CD4-positive, CD25-positive, alpha-beta regulatory T cell (primary cell): ENCODE results near the gene GNPAT. TPM values are rescaled to one million over a fixed set of nuclear protein-coding genes. Genes with fewer than 3 reads are reported as not detected.
A peak's percentile ranks its signal among the peaks of the same experiment; 100 is the strongest.

Experiments
- ATAC-seq, 2 donors: fragments of 150-1000 bp; cut with Tn5 transposase; one replicate each; pipeline ENCODE4 v1.10.0; 2021; ENCODE audit warnings: low read depth in 2 of 2, moderate number of reproducible peaks in 2 of 2, moderate library complexity in 1 of 2
- DNase-seq, 3 donors: peaks; one replicate each; pipeline versions ENCODE4 v3.0.0 to v3.0.0-alpha.2; 2012 to 2022; ENCODE audit warnings: mixed read lengths in 1 of 3
- H3K27ac ChIP-seq: one replicate; pipeline ENCODE4 v1.7.0; 2013; ENCODE audit warnings: mild to moderate bottlenecking, low read length; ENCODE audit not compliant: insufficient read depth, poor library complexity, severe bottlenecking
- H3K27me3 ChIP-seq: one replicate; pipeline ENCODE4 v1.7.0; 2013; ENCODE audit warnings: low read length; ENCODE audit not compliant: control insufficient read depth, insufficient read depth
- H3K36me3 ChIP-seq: one replicate; pipeline ENCODE4 v1.7.0; 2013; ENCODE audit warnings: mild to moderate bottlenecking, low read length, moderate library complexity; ENCODE audit not compliant: control insufficient read depth, insufficient read depth
- H3K4me1 ChIP-seq: 2 replicates; pipeline ENCODE4 v1.7.0; 2013; ENCODE audit warnings: mild to moderate bottlenecking, low read length; ENCODE audit not compliant: insufficient read depth, control insufficient read depth, poor library complexity, severe bottlenecking
- H3K4me3 ChIP-seq: one replicate; pipeline ENCODE4 v1.7.0; 2013; ENCODE audit warnings: low read depth, mild to moderate bottlenecking, low read length, moderate library complexity
- H3K9me3 ChIP-seq, 2 experiments: 1 replicate in 1 of 2; 2 replicates in 1 of 2; pipeline ENCODE4 v1.7.0; 2013; ENCODE audit warnings: low read length in 2 of 2, mild to moderate bottlenecking in 1 of 2, moderate library complexity in 1 of 2; ENCODE audit not compliant: control insufficient read depth in 2 of 2
- H3K27ac Mint-ChIP-seq, 3 donors: one replicate each; pipeline ENCODE4 v1.8.0; 2020 to 2022; ENCODE audit warnings: mild to moderate bottlenecking in 3 of 3, mixed read lengths in 3 of 3, moderate library complexity in 2 of 3
- H3K27me3 Mint-ChIP-seq: one replicate; pipeline ENCODE4 v1.8.0; 2022; ENCODE audit warnings: mild to moderate bottlenecking, mixed read lengths
- H3K36me3 Mint-ChIP-seq: one replicate; pipeline ENCODE4 v1.8.0; 2020; ENCODE audit warnings: mixed read lengths
- H3K4me1 Mint-ChIP-seq, 4 donors: one replicate each; pipeline ENCODE4 v1.8.0; 2020 to 2022; ENCODE audit warnings: mixed read lengths in 4 of 4, mild to moderate bottlenecking in 1 of 4
- H3K4me3 Mint-ChIP-seq, 4 donors: one replicate each; pipeline ENCODE4 v1.8.0; 2020 to 2022; ENCODE audit warnings: mild to moderate bottlenecking in 4 of 4, mixed read lengths in 4 of 4, moderate library complexity in 3 of 4
- H3K9me3 Mint-ChIP-seq, 7 donors: one replicate each; pipeline ENCODE4 v1.8.0; 2020 to 2022; ENCODE audit warnings: mixed read lengths in 7 of 7, mild to moderate bottlenecking in 3 of 7, moderate library complexity in 2 of 7
- polyA plus RNA-seq, 4 donors: library from polyadenylated mRNA; unstranded; fragments of 300-500 nt; fragmentation: Illumina TruSeq; gene quantifications; one replicate each; pipeline ENCODE4 v1.2.3, GENCODE V29; 2021
- total RNA-seq: library from RNA; stranded (reverse); gene quantifications from one replicate; pipeline ENCODE4 v1.2.3, GENCODE V29; 2022

GNPAT gene
- total and polyA plus RNA-seq, 5 donors from 2014 or later, result 23.1 to 46.8 (median 41.0) TPM

DNA sequence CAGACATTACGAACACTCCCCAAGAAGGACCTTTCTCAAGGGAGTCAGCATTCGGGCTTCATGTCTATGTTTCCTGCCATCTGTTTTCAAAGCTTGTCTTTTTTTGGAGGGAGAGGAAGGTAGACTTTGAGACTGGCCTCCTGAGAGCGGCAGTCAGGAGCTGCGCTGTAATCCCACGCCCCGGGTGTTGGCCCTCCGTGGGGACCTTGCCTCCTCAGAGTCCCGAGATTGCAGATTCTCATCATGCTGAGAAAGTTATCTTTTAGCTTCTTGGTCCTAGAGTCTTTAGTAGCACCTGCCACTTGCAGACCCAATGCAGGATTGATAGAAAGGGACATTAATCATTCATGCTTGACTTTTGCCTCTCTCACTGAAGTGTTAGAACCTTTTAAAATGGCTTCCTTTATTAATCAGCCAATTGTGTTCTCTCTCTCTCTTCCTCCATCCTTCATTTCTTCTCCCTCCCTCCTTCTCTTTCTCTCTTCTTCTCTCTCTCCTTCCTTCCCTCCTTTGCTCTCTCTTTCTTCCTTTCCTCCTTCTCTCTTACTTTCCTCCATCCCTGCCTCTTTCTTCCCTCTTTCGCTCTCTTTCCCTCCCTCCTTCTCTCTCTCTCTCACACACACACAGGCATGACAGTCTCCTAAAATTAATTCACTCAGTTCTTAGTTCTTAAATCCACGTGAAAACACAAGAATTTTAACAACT is 25.2 kb upstream of the GNPAT start:
- H3K9me3 Mint-ChIP-seq, result peaks cover 0 to under 1% (median 0%) of the 10 kb centered on the region in 7 donors
- H3K9me3 ChIP-seq, result no peaks in the 10 kb centered on the region
- no peak overlapping the region for H3K27ac ChIP-seq
- DNase-seq, result no peak
- no peaks in the 10 kb centered on the region for H3K36me3 Mint-ChIP-seq
- peak overlapping the region in 2 of 3 donors; percentile 8 to 20 for H3K27ac Mint-ChIP-seq
- H3K36me3 ChIP-seq, result no peaks in the 10 kb centered on the region
- H3K27me3 ChIP-seq, result no peaks in the 10 kb centered on the region
- peak overlapping the region in 1 of 4 donors; percentile 76 for H3K4me3 Mint-ChIP-seq
- no peak for ATAC-seq
- no peak overlapping the region for H3K4me3 ChIP-seq
- peaks cover 12% of the 10 kb centered on the region for H3K27me3 Mint-ChIP-seq
- peaks cover 10% of the 10 kb centered on the region for H3K4me1 ChIP-seq
- peaks cover 5 to 32% (median 18%) of the 10 kb centered on the region in 4 donors for H3K4me1 Mint-ChIP-seq

DNA sequence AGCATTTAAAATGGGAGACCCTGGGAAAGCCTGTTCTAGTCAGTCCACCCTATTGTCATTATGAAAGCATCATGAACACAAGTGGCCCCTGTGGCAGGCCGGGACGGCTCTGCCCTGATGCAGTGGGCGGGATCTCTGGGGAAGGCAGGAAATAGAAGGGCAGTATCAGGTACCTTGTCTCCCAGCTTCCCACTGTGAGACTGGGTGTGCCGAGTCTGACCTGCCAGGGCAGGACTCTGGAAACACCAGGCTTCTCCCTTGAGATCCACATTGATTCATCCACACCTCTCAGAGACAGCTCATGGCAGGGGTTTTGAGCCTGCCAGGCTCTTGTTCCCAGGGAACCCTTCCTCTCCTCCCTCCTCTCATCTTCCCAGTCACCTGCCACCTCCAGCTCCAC is 24.5 kb upstream of the GNPAT start:
- peaks cover 2 to 26% (median 14%) of the 10 kb centered on the region in 4 donors for H3K4me1 Mint-ChIP-seq
- no peak overlapping the region for H3K4me3 Mint-ChIP-seq
- peaks cover 0 to 2% (median 0%) of the 10 kb centered on the region in 7 donors for H3K9me3 Mint-ChIP-seq
- ATAC-seq (no peak), DNase-seq (no peak)
- Histone ChIP-seq H3K4me1 (peaks cover 3% of the 10 kb centered on the region), H3K36me3 (no peaks in the 10 kb centered on the region), H3K4me3 (no peak overlapping the region), H3K9me3 (no peaks in the 10 kb centered on the region), H3K27ac (no peak overlapping the region), H3K27me3 (no peaks in the 10 kb centered on the region)
- H3K27ac Mint-ChIP-seq, result peak overlapping the region in 2 of 3 donors; percentile 8 to 16
- peaks cover 9% of the 10 kb centered on the region for H3K27me3 Mint-ChIP-seq
- H3K36me3 Mint-ChIP-seq, result no peaks in the 10 kb centered on the region

DNA sequence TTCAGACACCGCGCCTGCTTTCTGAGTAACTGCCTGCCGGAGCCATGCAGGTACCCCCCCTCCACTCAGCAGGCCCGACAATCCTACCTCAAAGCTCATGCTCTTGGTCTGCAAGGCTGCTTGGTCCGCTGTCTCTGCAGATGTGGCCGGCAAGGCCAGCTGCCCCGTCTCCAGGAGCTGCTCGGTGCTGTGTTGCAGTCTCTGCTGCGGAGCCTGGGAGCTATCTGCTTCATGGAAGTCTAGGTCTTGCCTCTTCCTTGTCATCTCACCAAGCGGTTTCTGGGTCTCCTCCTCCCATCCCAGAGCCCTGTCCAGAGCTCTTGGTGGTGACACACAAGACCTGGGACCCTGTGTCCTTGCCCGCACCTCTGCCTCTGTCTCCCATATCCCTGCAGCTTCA is 24.0 kb upstream of the GNPAT start:
- H3K27me3 ChIP-seq, result no peaks in the 10 kb centered on the region
- H3K4me3 Mint-ChIP-seq, result no peak overlapping the region
- H3K27ac Mint-ChIP-seq, result peak overlapping the region in 1 of 3 donors; percentile 77
- H3K4me1 ChIP-seq, result no peaks in the 10 kb centered on the region
- no peaks in the 10 kb centered on the region for H3K9me3 ChIP-seq
- H3K9me3 Mint-ChIP-seq, result peaks cover 0 to 2% (median 0%) of the 10 kb centered on the region in 7 donors
- H3K27ac ChIP-seq, result no peak overlapping the region
- DNase-seq (no peak), ATAC-seq (no peak)
- H3K4me3 ChIP-seq, result no peak overlapping the region
- no peaks in the 10 kb centered on the region for H3K36me3 ChIP-seq
- H3K36me3 Mint-ChIP-seq, result no peaks in the 10 kb centered on the region
- H3K4me1 Mint-ChIP-seq, result peaks cover 0 to 20% (median 10%) of the 10 kb centered on the region in 4 donors
- H3K27me3 Mint-ChIP-seq, result peaks cover 6% of the 10 kb centered on the region

DNA sequence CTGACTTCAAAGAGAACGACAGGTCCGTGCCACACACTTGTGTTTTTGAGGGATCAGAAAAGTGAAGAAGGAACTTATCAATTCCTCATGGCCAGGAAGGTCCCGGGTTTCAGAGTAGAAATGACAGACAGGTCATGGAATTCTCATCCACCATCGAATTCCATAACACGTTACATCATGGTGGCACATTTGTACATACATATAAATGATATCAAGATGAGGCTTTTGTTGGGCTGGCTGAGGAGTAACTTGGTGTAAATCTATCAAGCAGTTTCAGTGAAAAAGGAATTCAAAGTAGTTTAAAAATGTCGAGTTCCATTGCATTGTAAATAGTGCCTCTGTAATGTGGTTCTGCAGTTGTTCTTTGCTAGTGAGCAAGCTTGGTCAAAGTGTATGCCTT is 22.9 kb upstream of the GNPAT start:
- no peaks in the 10 kb centered on the region for H3K9me3 ChIP-seq
- ATAC-seq (no peak), DNase-seq (no peak)
- H3K27ac ChIP-seq, result no peak overlapping the region
- Mint-ChIP-seq H3K27me3 (peaks cover 6% of the 10 kb centered on the region), H3K4me3 (no peak overlapping the region), H3K9me3 (peaks cover 0 to 2% (median 0%) of the 10 kb centered on the region in 7 donors), H3K27ac (peak overlapping the region in 1 of 3 donors; percentile 51), H3K36me3 (peaks cover 4% of the 10 kb centered on the region), H3K4me1 (peaks cover 0 to 17% (median 10%) of the 10 kb centered on the region in 4 donors)
- H3K4me3 ChIP-seq, result no peak overlapping the region
- H3K4me1 ChIP-seq, result no peaks in the 10 kb centered on the region
- no peaks in the 10 kb centered on the region for H3K36me3 ChIP-seq
- no peaks in the 10 kb centered on the region for H3K27me3 ChIP-seq

DNA sequence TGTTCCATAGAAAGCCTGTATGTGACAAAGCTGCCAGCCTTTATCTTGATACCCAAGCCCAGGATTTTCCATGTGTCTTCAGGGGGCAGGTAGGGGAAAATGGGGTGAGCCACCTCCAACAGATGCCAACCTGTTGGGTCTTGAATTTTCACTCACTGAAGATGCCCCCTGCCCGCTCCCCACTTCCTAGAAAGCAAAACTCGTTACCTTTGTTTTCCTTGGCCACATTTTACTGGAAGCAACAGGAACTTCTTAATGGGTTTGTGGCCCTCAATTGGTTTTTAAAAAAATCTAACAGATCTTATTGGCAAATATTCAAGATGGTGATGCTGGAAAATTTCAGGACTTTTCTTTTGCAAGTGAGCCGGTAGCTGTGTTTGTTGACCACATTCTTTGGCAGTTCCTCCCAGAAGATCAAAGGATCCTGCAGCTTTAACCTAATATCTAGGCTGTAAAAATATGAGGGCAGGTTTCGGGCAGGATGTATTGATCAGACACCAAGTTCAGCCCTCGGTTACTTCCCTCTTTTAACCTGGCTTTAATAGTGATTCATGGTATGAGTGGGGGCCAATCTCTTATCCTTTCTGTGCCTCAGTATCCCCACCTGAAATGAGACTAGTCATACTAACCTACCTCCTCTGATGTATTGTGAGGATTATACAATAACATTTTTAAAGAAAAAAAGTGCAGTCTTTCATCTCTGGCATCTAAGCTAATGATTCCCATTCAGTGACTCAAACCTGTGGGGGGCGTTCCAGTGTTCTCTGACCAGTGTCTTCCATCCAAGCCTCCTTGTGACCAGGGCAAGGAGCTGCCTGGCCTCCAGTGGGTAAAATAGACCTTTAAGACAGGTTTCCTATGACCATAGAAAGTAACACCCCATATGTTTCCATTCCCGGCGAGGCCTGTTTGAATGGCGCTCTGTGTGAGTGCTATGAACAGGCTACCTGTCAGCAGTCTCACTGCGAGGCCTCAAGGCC is 21.3 kb upstream of the GNPAT start:
- ATAC-seq (no peak), DNase-seq (no peak)
- Histone ChIP-seq H3K27ac (no peak overlapping the region), H3K27me3 (no peaks in the 10 kb centered on the region), H3K36me3 (peaks cover 13% of the 10 kb centered on the region), H3K4me1 (no peaks in the 10 kb centered on the region), H3K9me3 (no peaks in the 10 kb centered on the region), H3K4me3 (no peak overlapping the region)
- peaks cover 10% of the 10 kb centered on the region for H3K36me3 Mint-ChIP-seq
- peaks cover 0 to 2% (median 0%) of the 10 kb centered on the region in 7 donors for H3K9me3 Mint-ChIP-seq
- no peak overlapping the region for H3K4me3 Mint-ChIP-seq
- peaks cover 0 to 17% (median 11%) of the 10 kb centered on the region in 4 donors for H3K4me1 Mint-ChIP-seq
- H3K27ac Mint-ChIP-seq, result peak overlapping the region in 1 of 3 donors; percentile 26
- peaks cover 6% of the 10 kb centered on the region for H3K27me3 Mint-ChIP-seq

DNA sequence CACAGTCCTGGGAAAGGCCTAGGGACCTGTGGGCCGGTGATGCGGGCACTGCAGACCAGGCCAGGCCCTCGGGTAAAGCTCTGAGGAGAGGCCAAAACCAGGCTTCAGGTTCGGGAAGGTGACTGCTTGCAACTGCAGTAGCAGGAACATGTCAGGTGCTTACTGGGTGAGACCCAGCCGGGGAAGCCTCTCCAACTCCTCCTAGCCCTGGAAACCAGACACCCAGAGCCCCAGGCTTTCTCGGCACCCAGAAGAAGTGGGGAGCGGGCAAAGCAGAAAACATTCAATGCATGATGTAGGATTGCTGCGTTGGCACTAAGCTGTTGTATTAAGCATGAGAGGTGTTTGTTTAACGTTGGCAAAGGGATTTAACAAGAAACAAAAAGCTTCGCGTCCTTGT is 20.2 kb upstream of the GNPAT start:
- Histone ChIP-seq H3K27ac (no peak overlapping the region), H3K4me3 (no peak overlapping the region), H3K4me1 (no peaks in the 10 kb centered on the region), H3K9me3 (no peaks in the 10 kb centered on the region), H3K36me3 (peaks cover 24% of the 10 kb centered on the region), H3K27me3 (no peaks in the 10 kb centered on the region)
- H3K4me1 Mint-ChIP-seq, result peaks cover 0 to 6% (median 5%) of the 10 kb centered on the region in 4 donors
- DNase-seq (no peak), ATAC-seq (no peak)
- H3K27me3 Mint-ChIP-seq, result peaks cover 6% of the 10 kb centered on the region
- no peak overlapping the region for H3K4me3 Mint-ChIP-seq
- H3K36me3 Mint-ChIP-seq, result peaks cover 20% of the 10 kb centered on the region
- peaks cover 0 to 2% (median 0%) of the 10 kb centered on the region in 7 donors for H3K9me3 Mint-ChIP-seq
- H3K27ac Mint-ChIP-seq, result peak overlapping the region in 1 of 3 donors; percentile 11

DNA sequence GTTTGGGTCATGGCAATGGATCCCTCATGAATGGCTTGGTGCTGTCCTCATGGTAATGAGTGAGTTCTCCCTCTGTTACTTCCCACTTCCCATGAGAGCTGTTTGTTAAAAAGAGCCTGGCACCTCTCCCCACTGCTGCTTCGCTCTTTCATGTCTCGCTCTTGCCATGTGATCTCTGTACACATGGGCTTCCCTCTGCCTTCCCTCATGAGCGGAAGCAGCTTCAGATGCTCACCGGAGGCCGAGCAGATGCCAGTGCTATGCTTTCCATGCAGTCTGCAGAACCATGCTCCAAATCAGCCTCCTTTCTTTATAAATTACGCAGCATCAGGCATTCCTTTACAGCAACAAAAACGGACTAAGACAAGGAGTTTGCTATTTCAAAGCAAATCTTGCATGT is 14.9 kb upstream of the GNPAT start:
- no peaks in the 10 kb centered on the region for H3K27me3 Mint-ChIP-seq
- no peak overlapping the region for H3K4me3 ChIP-seq
- no peaks in the 10 kb centered on the region for H3K9me3 Mint-ChIP-seq
- H3K27ac ChIP-seq, result no peak overlapping the region
- no peak overlapping the region for H3K27ac Mint-ChIP-seq
- H3K36me3 ChIP-seq, result peaks cover 71% of the 10 kb centered on the region
- ATAC-seq, result no peak
- no peaks in the 10 kb centered on the region for H3K27me3 ChIP-seq
- peaks cover 2% of the 10 kb centered on the region for H3K4me1 ChIP-seq
- H3K36me3 Mint-ChIP-seq, result peaks cover 48% of the 10 kb centered on the region
- no peaks in the 10 kb centered on the region for H3K9me3 ChIP-seq
- peaks cover 6 to 19% (median 18%) of the 10 kb centered on the region in 4 donors for H3K4me1 Mint-ChIP-seq
- DNase-seq, result no peak
- H3K4me3 Mint-ChIP-seq, result no peak overlapping the region
